NCI-H146 (cell line): Measurements from ENCODE around the gene CLEC4G.

Experiments
- DNase-seq: peaks from one replicate; lab custom pipeline; 2025; lab: John Stamatoyannopoulos, UW

Gene CLEC4G

GRCh38 chr19:7729211-7729610, 2.7 kb downstream of the CLEC4G start:
- DNase-seq: peak; percentile 20

- no peak for DNase-seq
These were observed 6.1 kb downstream of the CLEC4G start for GRCh38 chr19:7725791-7726190.

- peak; percentile 79 for DNase-seq
These were observed 9.7 kb downstream of the CLEC4G start for GRCh38 chr19:7722231-7722651.

GRCh38 chr19:7720351-7720750, 11.6 kb downstream of the CLEC4G start:
- no peak for DNase-seq

GRCh38 chr19:7718668-7719067, 13.2 kb downstream of the CLEC4G start:
- DNase-seq: no peak

GRCh38 chr19:7716762-7717161, 15.1 kb downstream of the CLEC4G start:
- no peak for DNase-seq

GRCh38 chr19:7715671-7716070, 16.2 kb downstream of the CLEC4G start:
- no peak for DNase-seq

- DNase-seq: no peak
These were observed 21.3 kb downstream of the CLEC4G start for GRCh38 chr19:7710616-7711015.

GRCh38 chr19:7709932-7710460, 21.9 kb downstream of the CLEC4G start:
- DNase-seq: no peak

- DNase-seq: no peak
These were observed 24.9 kb downstream of the CLEC4G start for GRCh38 chr19:7706955-7707456.

GRCh38 chr19:7706188-7706954, 25.5 kb downstream of the CLEC4G start:
- no peak for DNase-seq

GRCh38 chr19:7705387-7706187, 26.3 kb downstream of the CLEC4G start:
- DNase-seq: no peak

GRCh38 chr19:7704280-7705060, 27.4 kb downstream of the CLEC4G start:
- DNase-seq: no peak

GRCh38 chr19:7703332-7703731, 28.6 kb downstream of the CLEC4G start:
- DNase-seq: no peak

- no peak for DNase-seq
These were observed 30.1 kb downstream of the CLEC4G start, which contains the start of gene FCER2 for GRCh38 chr19:7701654-7702457. Gene FCER2 (minus strand): TSS chr19:7702131. CDS start chr19:7699760, 2,371 bp downstream.

- DNase-seq: no peak
These were observed 30.8 kb downstream of the CLEC4G start for GRCh38 chr19:7701049-7701653.

GRCh38 chr19:7699417-7700401, 32.2 kb downstream of the CLEC4G start:
- no peak for DNase-seq

GRCh38 chr19:7699003-7699402, 32.9 kb downstream of the CLEC4G start:
- DNase-seq: no peak

- DNase-seq: no peak
These were observed 33.3 kb downstream of the CLEC4G start for GRCh38 chr19:7698583-7698982.
